GM12873 (cell line): ENCODE results near the gene SLU7.

Experiments used
- CTCF ChIP-seq: IDR thresholded peaks from 2 replicates; pipeline ENCODE4 v1.5.1; 2012; ENCODE audit warnings: low read depth, mild to moderate bottlenecking, moderate library complexity, low read length, control low read depth; ENCODE audit not compliant: insufficient read depth; ENCODE audit errors: missing control alignments

Gene SLU7

GRCh38 chr5:160382346-160382745, 36.5 kb downstream of the SLU7 start:
- TF ChIP-seq CTCF, result no peak

- TF ChIP-seq CTCF, result no peak
These were observed 38.8 kb downstream of the SLU7 start for GRCh38 chr5:160380041-160380440.

DNA sequence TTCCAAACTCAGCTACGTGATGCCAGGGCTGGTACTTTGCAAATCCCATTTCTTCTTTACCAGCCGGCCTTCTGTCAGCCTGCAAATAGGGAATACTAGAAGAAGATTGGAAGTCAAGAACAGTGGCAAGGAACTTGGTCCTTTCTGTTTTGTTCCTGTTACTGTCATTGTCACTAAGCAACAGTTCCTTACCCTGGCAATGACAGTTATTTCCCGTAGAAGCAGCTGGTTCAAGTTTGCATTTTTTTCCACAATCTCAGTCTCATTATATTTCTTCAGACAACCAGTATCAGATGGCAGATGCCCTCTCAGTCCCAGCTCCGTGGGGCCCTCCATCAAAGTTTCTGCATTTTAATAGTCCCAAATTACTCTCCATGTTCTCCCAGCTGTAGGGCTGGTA, 39.4 kb downstream of the SLU7 start:
- TF ChIP-seq CTCF, result no peak

DNA sequence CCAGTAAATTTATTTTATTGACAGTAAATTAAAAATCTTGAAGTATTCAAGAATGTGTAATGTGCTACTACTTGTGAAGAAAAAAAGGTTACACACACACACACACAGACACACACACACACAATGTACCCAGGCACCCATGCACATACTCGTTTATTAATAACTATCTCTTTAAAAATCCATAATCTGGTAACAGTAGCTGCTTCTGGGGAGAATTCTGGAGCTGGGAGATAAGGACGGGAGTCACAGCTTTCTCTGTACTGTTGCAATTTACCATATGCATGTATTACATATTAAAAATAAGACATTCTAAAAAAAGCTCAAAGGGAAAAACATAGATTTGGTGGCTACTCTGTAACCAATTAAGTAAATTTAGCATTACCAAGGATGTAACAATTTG, 40.6 kb downstream of the SLU7 start:
- TF ChIP-seq CTCF, result no peak

DNA sequence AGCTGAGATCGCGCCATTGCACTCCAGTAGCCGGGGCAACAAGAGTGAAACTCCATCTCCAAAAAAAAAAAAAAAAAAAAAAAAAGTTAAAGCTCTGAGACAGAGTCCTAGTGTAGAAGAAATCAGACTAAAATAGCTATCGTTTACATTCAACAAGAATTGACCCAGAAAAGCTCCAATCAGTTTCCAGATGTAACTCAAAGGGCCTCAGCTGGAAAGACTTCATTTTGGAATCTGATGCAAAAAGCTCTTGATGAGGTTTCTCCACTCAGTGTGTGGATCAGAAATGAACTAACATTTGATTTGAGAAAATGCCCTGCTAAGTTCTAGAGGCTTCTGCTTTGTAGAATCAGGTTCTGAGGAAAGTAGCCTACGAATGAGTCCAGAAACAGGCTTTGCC, 41.2 kb downstream of the SLU7 start:
- TF ChIP-seq CTCF, result no peak

- no peak for TF ChIP-seq CTCF
These were observed 42.5 kb downstream of the SLU7 start for GRCh38 chr5:160376416-160376815.

DNA sequence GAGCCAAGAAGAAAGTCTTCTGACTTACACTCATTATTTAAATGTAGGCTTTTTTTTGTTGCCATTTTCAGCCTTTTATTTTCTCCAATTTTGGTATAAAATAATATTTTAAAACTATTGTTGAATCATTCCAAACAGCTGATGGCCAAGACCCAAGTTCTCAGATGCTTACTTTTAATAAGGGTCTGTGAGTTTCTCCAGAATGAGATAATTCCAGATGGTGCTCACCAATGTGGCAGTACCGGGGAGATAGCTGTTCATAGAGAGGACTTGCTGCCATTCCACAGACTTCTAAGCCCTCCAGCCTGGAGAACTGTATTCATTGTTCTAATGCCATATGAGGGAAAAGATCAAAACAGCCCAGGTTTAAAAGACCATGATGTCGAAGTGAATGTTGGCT, 43.2 kb downstream of the SLU7 start:
- TF ChIP-seq CTCF, result no peak

GRCh38 chr5:160375166-160375565, 43.7 kb downstream of the SLU7 start:
- TF ChIP-seq CTCF, result no peak
